Keratinocyte (primary cell): Measurements from ENCODE around the gene CREB3L2. TPM values are rescaled to one million over a fixed set of nuclear protein-coding genes. Genes with fewer than 3 reads are reported as not detected.

Experiments used
- DNase-seq: peaks from one replicate; pipeline ENCODE4 v3.0.0-alpha.2; 2011; ENCODE audit warnings: low read depth, missing footprints, low spot score
- FAIRE-seq: peaks from 2 replicates; lab custom pipeline; 2011; peaks lifted over from hg19 to GRCh38; lab: Jason Lieb, UNC
- H2AFZ ChIP-seq: 2 replicates; pipeline ENCODE4 v1.6.0; 2012; ENCODE audit warnings: low read length, control low read depth, inconsistent platforms; ENCODE audit not compliant: control insufficient read depth
- H3K27ac ChIP-seq: 2 replicates; pipeline ENCODE4 v1.5.1; 2011; ENCODE audit warnings: low read length; ENCODE audit not compliant: control insufficient read depth, insufficient read depth
- H3K27me3 ChIP-seq: 3 replicates; pipeline ENCODE4 v1.6.0; 2011; ENCODE audit warnings: low read length; ENCODE audit not compliant: control insufficient read depth, insufficient read depth; ENCODE audit errors: extremely low read depth
- H3K36me3 ChIP-seq, 2 experiments: 2 replicates in 1 of 2; 3 replicates in 1 of 2; pipeline ENCODE4 v1.5.1; 2011; ENCODE audit warnings: low read length in 2 of 2, mild to moderate bottlenecking in 1 of 2; ENCODE audit not compliant: control insufficient read depth in 2 of 2, insufficient read depth in 2 of 2; ENCODE audit errors: extremely low read depth in 1 of 2
- H3K4me1 ChIP-seq: 3 replicates; pipeline ENCODE4 v1.5.1; 2011; ENCODE audit warnings: low read length; ENCODE audit not compliant: control insufficient read depth, insufficient read depth; ENCODE audit errors: extremely low read depth
- H3K4me2 ChIP-seq: 3 replicates; pipeline ENCODE4 v1.6.0; 2011; ENCODE audit warnings: low read depth, low read length; ENCODE audit not compliant: control insufficient read depth, insufficient read depth; ENCODE audit errors: extremely low read depth
- H3K4me3 ChIP-seq, 3 experiments: fragments of 200-600 bp in 1 of 3; sonication (generic) in 1 of 3; 2 replicates in 2 of 3; 3 replicates in 1 of 3; pipeline ENCODE4 v1.5.1; 2011 to 2016; ENCODE audit warnings: low read length in 3 of 3, mild to moderate bottlenecking in 3 of 3, control low read depth in 2 of 3, inconsistent platforms in 1 of 3, low read depth in 1 of 3, mixed read lengths in 1 of 3, mixed run types in 1 of 3, moderate library complexity in 1 of 3; ENCODE audit not compliant: control insufficient read depth in 2 of 3, insufficient read depth in 2 of 3; ENCODE audit errors: extremely low read depth in 1 of 3
- H3K79me2 ChIP-seq: 2 replicates; pipeline ENCODE4 v1.6.0; 2012; ENCODE audit warnings: low read length; ENCODE audit not compliant: control insufficient read depth, insufficient read depth
- H3K9ac ChIP-seq: 3 replicates; pipeline ENCODE4 v1.6.0; 2011; ENCODE audit warnings: low read length; ENCODE audit not compliant: control insufficient read depth, insufficient read depth; ENCODE audit errors: extremely low read depth
- H3K9me1 ChIP-seq: 3 replicates; pipeline ENCODE4 v1.6.0; 2011; ENCODE audit warnings: low read length; ENCODE audit not compliant: control insufficient read depth, insufficient read depth; ENCODE audit errors: extremely low read depth
- H3K9me3 ChIP-seq: 2 replicates; pipeline ENCODE4 v1.5.1; 2012; ENCODE audit warnings: low read depth, low read length; ENCODE audit not compliant: control insufficient read depth
- H4K20me1 ChIP-seq: 3 replicates; pipeline ENCODE4 v1.6.0; 2011; ENCODE audit warnings: low read length; ENCODE audit not compliant: control insufficient read depth, insufficient read depth; ENCODE audit errors: extremely low read depth
- EZH2 ChIP-seq: IDR thresholded peaks from one replicate; pipeline ENCODE4 v1.6.1; 2012; ENCODE audit warnings: inconsistent platforms, mild to moderate bottlenecking, low read length, moderate library complexity
- dilution Hi-C: fragments of 300-500 bp; cut with MboI; formaldehyde crosslinking; loops from one replicate; pipeline ENCODE4 v1.7.0; 2020; ENCODE audit warnings: low sequenced_read_pairs; ENCODE audit not compliant: extremely low pct_ligation_motif_present
- polyA plus RNA-seq, 5 experiments: library from polyadenylated mRNA; depleted of rRNA in 3 of 5; stranded (reverse) in 3 of 5; stranded (forward) in 1 of 5; unstranded in 1 of 5; fragments of >200 nt; gene quantifications; 1 replicate in 1 of 5; 2 replicates in 3 of 5; 3 replicates in 1 of 5; pipeline versions ENCODE4 v1.2.1 to v1.2.3, GENCODE V29; 2011 to 2012; ENCODE audit warnings: missing spikeins in 2 of 5, low read depth in 1 of 5, low replicate concordance in 1 of 5
- TF ChIP-seq, protein P1 (sequence below), 3 experiments: IDR thresholded peaks in 1 of 3; conservative IDR thresholded peaks in 1 of 3; optimal IDR thresholded peaks in 1 of 3; 2 replicates in 2 of 3; 3 replicates in 1 of 3; pipeline versions ENCODE3 to v1.5.1; 2011; ENCODE audit warnings: low read length in 3 of 3, mild to moderate bottlenecking in 3 of 3, moderate library complexity in 2 of 3, control low read depth in 1 of 3, inconsistent platforms in 1 of 3; ENCODE audit not compliant: insufficient read depth in 2 of 3; ENCODE audit errors: extremely low read depth in 1 of 3

Gene CREB3L2
- polyA plus RNA-seq, 1 donor (not counting 4 experiments of a cell fraction or from before 2014, with no cell fraction given), result 12.8 TPM

DNA sequence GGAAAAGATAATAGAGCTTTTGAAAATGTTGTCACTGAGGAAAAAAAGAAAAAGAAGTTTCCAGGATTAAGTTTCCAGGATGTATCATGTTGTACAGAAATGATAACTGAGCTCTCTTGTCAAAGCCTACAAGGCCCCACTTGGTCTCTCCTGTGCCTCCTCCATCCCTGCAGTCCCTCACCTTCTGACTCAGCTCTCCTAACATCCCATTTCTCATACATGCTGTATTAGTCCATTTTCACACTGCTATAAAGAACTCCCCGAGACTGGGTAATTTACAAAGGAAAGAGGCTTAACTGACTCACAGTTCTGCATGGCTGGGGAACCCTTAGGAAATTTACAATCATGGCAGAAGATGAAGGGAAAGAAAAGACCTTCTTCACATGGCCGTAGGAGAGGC is 151.3 kb downstream of the CREB3L2 start:
- TF ChIP-seq, protein P1, sequence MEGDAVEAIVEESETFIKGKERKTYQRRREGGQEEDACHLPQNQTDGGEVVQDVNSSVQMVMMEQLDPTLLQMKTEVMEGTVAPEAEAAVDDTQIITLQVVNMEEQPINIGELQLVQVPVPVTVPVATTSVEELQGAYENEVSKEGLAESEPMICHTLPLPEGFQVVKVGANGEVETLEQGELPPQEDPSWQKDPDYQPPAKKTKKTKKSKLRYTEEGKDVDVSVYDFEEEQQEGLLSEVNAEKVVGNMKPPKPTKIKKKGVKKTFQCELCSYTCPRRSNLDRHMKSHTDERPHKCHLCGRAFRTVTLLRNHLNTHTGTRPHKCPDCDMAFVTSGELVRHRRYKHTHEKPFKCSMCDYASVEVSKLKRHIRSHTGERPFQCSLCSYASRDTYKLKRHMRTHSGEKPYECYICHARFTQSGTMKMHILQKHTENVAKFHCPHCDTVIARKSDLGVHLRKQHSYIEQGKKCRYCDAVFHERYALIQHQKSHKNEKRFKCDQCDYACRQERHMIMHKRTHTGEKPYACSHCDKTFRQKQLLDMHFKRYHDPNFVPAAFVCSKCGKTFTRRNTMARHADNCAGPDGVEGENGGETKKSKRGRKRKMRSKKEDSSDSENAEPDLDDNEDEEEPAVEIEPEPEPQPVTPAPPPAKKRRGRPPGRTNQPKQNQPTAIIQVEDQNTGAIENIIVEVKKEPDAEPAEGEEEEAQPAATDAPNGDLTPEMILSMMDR (optimal IDR thresholded peaks at IDR 0.05 in 1 of 3, IDR thresholded peaks at IDR 0.05 in 1 of 3, conservative IDR thresholded peaks at IDR 0.05 in 1 of 3; ENCODE audit: extremely low read depth in 1 of 3, insufficient read depth in 2 of 3, low read length in 3 of 3), result no peak
- TF ChIP-seq EZH2, result no peak

DNA sequence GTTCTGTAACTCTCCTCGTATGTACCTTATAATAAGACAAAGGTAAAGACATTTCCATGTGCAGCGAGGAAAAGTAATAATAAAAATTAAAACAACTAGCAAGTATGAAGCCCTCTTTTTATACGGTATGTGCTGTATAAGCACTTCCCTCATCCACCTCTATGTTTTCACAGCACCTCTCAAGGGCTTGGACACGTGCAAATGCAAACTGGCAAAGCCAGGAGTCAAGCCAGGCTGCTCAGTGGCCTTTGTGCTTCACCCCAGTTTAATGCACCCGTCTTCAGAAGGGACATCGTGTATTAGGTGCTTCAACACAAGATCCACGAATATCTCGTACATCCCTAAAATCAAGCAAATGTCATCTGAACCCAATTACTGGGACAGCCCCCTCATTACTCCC is 153.8 kb downstream of the CREB3L2 start:
- Histone ChIP-seq H3K79me2 (no peaks in the 10 kb centered on the region), H2AFZ (no peak overlapping the region), H3K9ac (no peak overlapping the region), H3K27me3 (peaks cover 46% of the 10 kb centered on the region), H3K27ac (no peak overlapping the region), H4K20me1 (no peaks in the 10 kb centered on the region), H3K36me3 (no peaks in the 10 kb centered on the region), H3K9me1 (no peaks in the 10 kb centered on the region), H3K4me2 (no peak overlapping the region), H3K4me1 (no peaks in the 10 kb centered on the region), H3K9me3 (no peaks in the 10 kb centered on the region), H3K4me3 (no peak overlapping the region)
- TF ChIP-seq, protein P1 (optimal IDR thresholded peaks at IDR 0.05 in 1 of 3, IDR thresholded peaks at IDR 0.05 in 1 of 3, conservative IDR thresholded peaks at IDR 0.05 in 1 of 3; ENCODE audit: extremely low read depth in 1 of 3, insufficient read depth in 2 of 3, low read length in 3 of 3), result no peak
- no peak for TF ChIP-seq EZH2
- DNase-seq, result no peak
- FAIRE-seq, result no peak
- dilution Hi-C loops, result no loop called here

More for the DNA sequence above, 151.3 kb downstream of the CREB3L2 start:
- H3K36me3 ChIP-seq, result no peaks in the 10 kb centered on the region
- H4K20me1 ChIP-seq, result no peaks in the 10 kb centered on the region
- no peaks in the 10 kb centered on the region for H3K9me3 ChIP-seq
- dilution Hi-C loops, result no loop called here
- no peak overlapping the region for H3K4me2 ChIP-seq
- H3K27ac ChIP-seq, result no peak overlapping the region
- peaks cover 28% of the 10 kb centered on the region for H3K27me3 ChIP-seq
- no peaks in the 10 kb centered on the region for H3K79me2 ChIP-seq
- H2AFZ ChIP-seq, result no peak overlapping the region
- H3K4me1 ChIP-seq, result no peaks in the 10 kb centered on the region
- DNase-seq (no peak), FAIRE-seq (no peak)
- no peak overlapping the region for H3K9ac ChIP-seq
- H3K9me1 ChIP-seq, result no peaks in the 10 kb centered on the region
- no peak overlapping the region for H3K4me3 ChIP-seq
